GM19238 (cell line): ENCODE measurements around the gene CHD9.
"Not testable (repeated sequence)": the region's sequence is repeated elsewhere in the genome, so short reads cannot be mapped to it uniquely, and the experiment has no call there.

Source experiments
- DNase-seq: peaks from one replicate; pipeline ENCODE4 v3.0.0; 2011; ENCODE audit warnings: low spot score; ENCODE audit not compliant: insufficient read length

CHD9 gene

GRCh38 chr16:53262645-53263044, 207.9 kb downstream of the CHD9 start:
- DNase-seq: no peak

DNA sequence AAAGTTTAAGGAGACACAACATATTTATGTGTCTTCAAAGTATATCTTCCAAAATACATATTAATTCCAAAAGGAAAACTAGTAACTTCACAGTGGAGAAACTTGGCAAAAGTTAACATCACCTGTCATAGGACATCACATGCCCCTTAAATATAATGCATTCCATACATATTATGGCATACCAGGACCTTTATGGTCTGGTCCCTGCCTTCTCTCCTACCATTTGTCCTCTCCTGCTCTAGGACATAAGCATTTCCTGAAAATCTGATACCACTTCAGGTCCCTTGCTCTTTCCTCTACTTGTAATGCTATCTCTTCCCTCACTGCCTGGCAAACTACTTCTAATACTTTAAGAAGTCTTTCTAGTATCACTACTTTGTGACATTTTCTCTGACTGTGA, 211.4 kb downstream of the CHD9 start:
- DNase-seq: no peak

DNA sequence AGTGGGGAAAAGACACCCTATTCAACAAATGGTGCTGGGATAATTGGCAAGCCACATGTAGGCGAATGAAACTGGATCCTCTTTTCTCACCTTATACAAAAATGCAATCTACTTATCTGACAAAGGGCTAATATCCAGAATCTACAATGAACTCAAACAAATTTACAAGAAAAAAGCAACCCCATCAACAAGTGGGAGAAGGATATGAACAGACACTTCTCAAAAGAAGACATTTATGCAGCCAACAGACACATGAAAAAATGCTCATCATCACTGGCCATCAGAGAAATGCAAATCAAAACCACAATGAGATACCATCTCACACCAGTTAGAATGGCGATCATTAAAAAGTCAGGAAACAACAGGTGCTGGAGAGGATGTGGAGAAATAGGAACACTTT, 223.7 kb downstream of the CHD9 start:
- DNase-seq: not testable (repeated sequence)

- no peak for DNase-seq
Measured at GRCh38 chr16:53281280-53281679, 226.5 kb downstream of the CHD9 start.

GRCh38 chr16:53281859-53282258, 227.1 kb downstream of the CHD9 start:
- no peak for DNase-seq

DNA sequence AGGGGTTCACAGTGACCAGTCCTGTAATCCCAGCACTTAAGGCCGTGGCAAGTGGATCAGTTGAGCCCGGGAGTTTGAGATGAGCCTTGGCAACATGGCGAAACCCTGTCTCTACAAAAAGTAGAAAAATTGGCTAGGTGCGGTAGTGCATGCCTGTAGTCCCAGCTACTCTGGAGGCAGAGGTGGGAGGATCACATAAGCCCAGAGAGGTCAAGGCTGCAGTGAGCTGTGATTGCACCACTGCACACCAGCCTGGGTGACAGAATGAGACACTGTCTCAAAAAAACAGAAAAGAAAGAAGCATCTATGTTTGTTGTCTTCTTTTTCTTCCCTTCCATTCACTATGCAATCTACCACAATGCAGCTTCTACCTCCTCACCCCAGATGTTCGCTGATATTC, 227.5 kb downstream of the CHD9 start:
- no peak for DNase-seq

- DNase-seq: no peak
Measured at GRCh38 chr16:53282975-53283946, 228.5 kb downstream of the CHD9 start.

DNA sequence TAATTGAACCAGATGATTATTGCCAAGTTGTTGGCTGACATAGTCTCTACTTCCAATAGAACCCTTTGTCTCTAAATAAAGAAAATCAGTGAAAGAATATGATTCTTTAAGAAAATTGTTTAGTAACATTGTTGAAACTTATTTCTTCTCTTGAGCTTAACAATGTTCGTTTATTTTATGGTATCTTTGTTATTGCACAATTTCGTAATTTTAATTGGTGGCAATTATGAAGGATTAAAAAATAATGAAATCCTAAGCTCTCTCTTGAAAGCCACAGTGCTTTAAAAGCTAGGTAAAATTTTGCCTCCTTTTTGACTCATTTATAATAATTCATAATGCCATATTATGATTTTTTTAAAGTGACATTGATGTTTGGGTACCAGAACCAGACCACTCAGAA, 230.4 kb downstream of the CHD9 start:
- DNase-seq: no peak

- no peak for DNase-seq
Measured at GRCh38 chr16:53290520-53290919, 235.7 kb downstream of the CHD9 start.

- DNase-seq: no peak
Measured at GRCh38 chr16:53291757-53292392, 237.1 kb downstream of the CHD9 start.

DNA sequence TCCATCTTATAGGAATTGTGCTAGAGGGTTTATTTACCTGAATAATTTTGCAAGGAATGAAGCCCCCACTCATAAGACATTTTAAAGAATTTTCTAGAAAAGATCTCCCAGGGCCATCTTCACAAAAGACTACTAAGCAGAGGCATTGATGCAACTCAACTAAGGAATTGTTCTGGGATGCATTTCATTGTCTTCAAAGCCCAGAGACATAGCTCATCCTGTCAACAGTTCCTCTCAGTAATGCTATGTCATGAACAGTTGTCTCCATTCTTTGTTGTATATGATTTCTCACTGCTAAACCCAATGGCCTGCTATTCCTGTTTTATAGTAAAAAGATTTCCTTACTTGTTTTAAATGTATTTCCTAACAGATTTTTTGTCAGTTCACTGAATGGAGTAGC, 242.7 kb downstream of the CHD9 start:
- DNase-seq: no peak

DNA sequence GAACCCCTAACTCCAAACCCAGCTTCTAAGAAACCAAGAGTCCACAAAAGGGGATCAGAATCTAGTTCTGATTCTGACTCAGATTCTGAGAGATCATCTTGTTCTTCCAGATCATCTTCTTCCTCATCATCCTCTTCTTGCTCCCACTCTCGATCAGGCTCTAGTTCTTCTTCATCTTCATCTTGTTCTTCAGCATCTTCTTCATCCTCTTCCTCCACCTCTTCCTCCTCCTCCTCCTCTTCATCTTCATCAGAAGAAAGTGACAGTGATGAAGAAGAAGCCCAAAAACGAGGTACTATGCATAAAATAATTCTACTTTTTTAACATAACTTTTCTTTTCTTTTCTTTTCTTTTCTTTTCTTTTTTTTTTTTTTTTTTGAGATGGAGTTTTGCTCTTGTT, 249.5 kb downstream of the CHD9 start:
- DNase-seq: no peak

DNA sequence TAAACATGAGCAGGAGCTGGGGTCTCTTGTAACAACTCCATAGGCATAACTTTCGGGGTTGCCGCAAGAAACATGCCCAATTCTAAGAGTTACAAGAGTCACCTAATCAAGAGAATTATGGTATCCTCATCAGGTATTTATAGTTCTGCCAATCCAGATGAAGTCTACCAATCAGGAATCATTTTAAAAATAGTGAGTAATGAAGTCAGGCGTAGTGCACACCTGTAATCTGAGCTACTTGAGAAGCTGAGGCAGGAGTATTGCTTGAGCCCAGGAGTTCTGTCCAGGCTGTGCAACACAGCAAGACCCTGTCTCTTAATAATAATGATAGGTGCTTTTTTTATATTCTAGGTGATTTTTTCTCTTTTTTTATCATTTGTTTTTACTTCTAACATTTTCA, 251.0 kb downstream of the CHD9 start:
- DNase-seq: no peak

DNA sequence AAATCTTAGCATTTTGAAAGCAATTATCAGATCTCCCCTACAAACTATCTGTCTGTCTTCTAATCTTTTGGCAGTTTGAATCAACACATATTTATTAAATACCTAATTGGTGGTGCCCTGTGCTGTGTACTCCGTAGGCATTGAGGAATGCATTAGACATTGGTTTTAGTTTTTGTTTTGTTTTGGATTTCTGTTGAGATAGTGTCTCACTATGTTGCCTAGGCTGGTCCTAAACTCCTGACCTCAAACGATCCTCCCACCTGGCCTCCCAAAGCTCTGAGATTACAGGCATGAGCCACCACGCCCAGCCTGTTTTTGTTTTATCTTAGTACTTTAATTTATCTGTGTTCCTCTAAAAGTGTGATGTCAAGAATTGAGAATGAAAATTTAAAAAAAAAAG, 254.7 kb downstream of the CHD9 start:
- no peak for DNase-seq

GRCh38 chr16:53320992-53321391, 266.2 kb downstream of the CHD9 start:
- DNase-seq: no peak

DNA sequence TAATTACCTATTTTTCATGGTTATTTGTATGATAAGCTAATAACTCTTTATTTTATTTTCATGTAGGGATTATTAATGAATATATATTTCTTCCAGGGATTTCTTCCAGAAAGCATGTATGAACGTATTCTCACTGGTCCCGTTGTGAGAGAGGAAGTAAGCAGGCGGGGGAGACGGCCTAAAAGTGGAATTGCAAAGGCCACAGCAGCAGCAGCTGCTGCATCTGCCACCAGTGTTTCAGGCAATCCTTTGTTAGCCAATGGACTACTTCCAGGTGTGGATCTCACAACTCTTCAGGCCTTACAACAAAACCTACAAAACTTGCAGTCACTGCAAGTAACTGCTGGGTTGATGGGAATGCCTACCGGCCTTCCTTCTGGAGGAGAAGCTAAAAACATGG, 269.1 kb downstream of the CHD9 start:
- DNase-seq: no peak

GRCh38 chr16:53330991-53331390, 276.2 kb downstream of the CHD9 start:
- not testable (repeated sequence) for DNase-seq

DNA sequence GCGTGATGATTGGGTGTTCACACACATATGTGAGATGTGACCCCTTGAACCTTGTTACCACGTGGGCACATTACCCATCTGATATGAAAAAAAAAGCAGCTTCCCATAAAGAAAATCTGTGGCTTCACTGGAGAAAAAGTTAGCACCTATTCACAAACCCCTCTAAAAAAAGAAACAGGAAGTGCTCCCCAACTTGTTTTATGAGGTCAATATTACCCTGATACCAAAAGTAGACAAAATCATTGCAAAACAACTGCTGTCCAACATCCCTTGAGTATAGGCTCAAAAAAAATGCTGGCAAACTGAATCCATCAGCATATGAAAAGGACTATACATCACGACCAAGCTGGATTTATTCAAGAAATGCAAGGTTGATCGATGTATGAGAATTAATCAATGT, 279.8 kb downstream of the CHD9 start:
- DNase-seq: no peak

DNA sequence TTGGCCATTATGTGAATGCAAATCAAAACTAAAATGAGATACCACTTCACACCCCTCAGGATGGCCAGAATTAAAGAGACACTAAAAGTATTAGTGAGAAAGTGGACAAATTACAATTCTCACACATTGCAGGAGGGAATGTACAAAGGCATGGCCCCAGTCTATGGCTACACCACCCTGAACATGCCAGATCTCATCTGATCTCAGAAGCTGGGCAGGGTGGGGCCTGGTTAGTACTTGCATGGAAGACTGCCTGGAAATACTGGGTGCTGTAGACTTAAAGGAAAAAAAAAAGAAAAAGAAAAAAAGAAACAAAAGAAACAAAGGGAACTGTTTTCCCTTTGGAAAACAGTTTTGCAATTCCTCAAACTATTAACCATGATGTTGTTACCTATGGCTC, 282.5 kb downstream of the CHD9 start:
- DNase-seq: no peak

DNA sequence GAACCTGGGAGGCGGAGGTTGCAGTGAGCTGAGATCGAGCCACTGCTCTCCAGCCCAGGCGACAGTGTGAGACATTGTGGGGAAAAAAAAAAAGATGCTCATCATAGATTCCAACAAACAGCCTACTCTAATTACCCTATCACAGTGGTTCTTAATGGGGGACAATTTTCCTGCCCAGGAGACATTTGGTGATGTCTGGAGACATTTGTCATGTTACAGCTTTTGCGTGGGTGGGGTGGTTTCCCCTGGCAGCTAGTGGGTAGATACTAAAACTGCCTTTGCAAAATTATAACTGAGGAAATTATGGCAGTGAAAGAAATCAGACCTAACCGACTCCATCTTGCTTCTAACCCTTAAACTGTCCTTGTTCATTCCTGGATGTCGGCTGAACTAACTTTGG, 287.0 kb downstream of the CHD9 start:
- DNase-seq: no peak

- no peak for DNase-seq
Measured at GRCh38 chr16:53355064-53355463, 300.3 kb downstream of the CHD9 start.

GRCh38 chr16:53356478-53357207, 301.9 kb downstream of the CHD9 start:
- no peak for DNase-seq
